Gastrocnemius medialis (tissue), 4 donors: ENCODE results near the gene TRMT61A.

Source experiments
- POLR2A ChIP-seq, 2 donors: fragments of 450-650 bp; IDR thresholded peaks; one replicate each; pipeline ENCODE4 v1.6.1; 2017; ENCODE audit warnings: antibody characterized with exemption in 2 of 2, mild to moderate bottlenecking in 2 of 2, moderate library complexity in 2 of 2
- TF ChIP-seq, protein P1 (sequence below), 5 experiments: fragments of 450-650 bp in 3 of 5; fragments of 200-600 bp in 2 of 5; sonication (generic) in 2 of 5; IDR thresholded peaks in 4 of 5; conservative IDR thresholded peaks in 1 of 5; 1 replicate in 4 of 5; 2 replicates in 1 of 5; pipeline ENCODE4 v1.5.1; 2016 to 2019; ENCODE audit warnings: antibody characterized with exemption in 5 of 5, mild to moderate bottlenecking in 3 of 5, moderate library complexity in 3 of 5

DNA sequence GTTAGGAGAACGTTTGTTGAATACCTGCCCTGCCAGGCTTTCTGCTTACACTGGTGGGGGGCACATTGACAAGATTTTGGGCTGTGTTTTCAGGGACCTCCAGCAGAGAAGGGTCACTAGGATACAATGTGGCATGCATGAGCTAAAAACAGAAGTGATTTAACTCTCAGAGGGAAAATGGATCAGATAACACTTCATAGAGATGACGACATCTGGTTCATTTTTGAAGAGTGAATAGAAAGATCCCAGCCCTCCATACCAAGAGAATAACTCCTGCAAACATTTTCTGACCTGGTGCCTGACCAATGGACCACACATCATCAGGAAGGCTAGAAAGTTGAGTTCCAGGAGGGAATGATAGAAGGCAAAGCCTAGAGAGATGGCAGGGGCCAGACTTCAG is 40.0 kb upstream of the TRMT61A start:
- no peak for TF ChIP-seq POLR2A (IDR thresholded peaks at IDR 0.05)
- TF ChIP-seq, protein P1, sequence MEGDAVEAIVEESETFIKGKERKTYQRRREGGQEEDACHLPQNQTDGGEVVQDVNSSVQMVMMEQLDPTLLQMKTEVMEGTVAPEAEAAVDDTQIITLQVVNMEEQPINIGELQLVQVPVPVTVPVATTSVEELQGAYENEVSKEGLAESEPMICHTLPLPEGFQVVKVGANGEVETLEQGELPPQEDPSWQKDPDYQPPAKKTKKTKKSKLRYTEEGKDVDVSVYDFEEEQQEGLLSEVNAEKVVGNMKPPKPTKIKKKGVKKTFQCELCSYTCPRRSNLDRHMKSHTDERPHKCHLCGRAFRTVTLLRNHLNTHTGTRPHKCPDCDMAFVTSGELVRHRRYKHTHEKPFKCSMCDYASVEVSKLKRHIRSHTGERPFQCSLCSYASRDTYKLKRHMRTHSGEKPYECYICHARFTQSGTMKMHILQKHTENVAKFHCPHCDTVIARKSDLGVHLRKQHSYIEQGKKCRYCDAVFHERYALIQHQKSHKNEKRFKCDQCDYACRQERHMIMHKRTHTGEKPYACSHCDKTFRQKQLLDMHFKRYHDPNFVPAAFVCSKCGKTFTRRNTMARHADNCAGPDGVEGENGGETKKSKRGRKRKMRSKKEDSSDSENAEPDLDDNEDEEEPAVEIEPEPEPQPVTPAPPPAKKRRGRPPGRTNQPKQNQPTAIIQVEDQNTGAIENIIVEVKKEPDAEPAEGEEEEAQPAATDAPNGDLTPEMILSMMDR (IDR thresholded peaks at IDR 0.05 in 4 of 5, conservative IDR thresholded peaks at IDR 0.05 in 1 of 5) = no peak
